C4-2B (cell line): ENCODE data around the gene UBTD2.

ENCODE experiments used
- CTCF ChIP-seq: fragments of 450-650 bp; conservative IDR thresholded peaks from 2 replicates; pipeline ENCODE4 v1.5.1; 2017; ENCODE audit warnings: mild to moderate bottlenecking
- ZFX ChIP-seq: fragments of 450-650 bp; IDR thresholded peaks from 2 replicates; pipeline ENCODE4 v1.6.1; 2017

- TF ChIP-seq CTCF = no peak
- no peak for TF ChIP-seq ZFX
Measured at GRCh38 chr5:172238334-172238733, 45.2 kb downstream of the UBTD2 start.
